Stimulated activated CD4-positive, alpha-beta T cell treated with anti-CD3 and anti-CD28 coated beads, TNF-alpha, amount 100 ng/mL, for 24 hours (primary cell): ENCODE data around the gene MRPL4.
"Not testable (repeated sequence)": the region's sequence is repeated elsewhere in the genome, so short reads cannot be mapped to it uniquely, and the experiment has no call there.

Experiments used
- DNase-seq, 3 experiments: peaks; one replicate each; pipeline ENCODE4 v3.0.0-alpha.2; 2020; ENCODE audit warnings: low read depth in 3 of 3

Gene MRPL4

GRCh38 chr19:10260141-10260584 is 8.1 kb downstream of the MRPL4 start:
- DNase-seq, result peak in 1 of 3 experiments; percentile 72

DNA sequence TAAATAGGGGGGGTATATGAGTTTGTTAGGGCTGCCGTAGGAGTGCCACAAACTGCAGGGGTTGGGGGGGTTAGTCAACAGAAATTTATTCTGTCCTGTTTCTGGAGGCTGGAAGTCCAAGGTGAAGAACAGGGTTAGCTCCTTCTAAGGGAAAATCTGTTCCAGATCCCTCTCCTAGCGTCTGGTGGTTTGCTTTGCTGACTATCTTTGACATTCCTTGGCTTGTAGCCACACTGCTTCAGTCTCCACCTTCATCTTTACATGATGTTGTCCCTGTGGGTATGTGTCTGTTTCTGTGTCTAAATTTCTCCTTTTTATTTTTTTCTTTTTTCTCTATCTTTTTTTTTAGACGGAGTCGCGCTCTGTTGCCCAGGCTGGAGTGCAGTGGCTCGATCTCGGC is 10.8 kb downstream of the MRPL4 start:
- no peak for DNase-seq

- no peak for DNase-seq
Observed at GRCh38 chr19:10266706-10267105, 14.7 kb downstream of the MRPL4 start.

DNA sequence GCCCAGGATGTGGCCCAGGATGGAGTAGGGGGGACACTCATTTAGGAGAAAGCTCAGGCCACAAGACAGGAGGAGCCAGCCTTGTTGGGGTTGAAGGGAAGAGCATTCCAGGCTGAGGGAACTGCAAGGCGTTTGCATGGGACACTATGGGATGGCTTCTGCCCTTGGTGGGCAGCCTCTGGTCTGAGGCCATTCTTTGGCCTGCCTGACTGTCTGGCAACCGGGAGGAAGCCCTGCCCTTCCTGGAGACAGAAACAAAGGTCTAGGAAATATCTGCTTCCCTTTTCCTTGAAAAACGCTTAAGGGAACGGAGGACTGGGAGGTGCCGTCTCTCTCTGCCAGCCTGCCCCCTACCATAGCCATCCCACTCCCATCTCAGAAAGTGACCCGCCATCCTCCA is 16.1 kb downstream of the MRPL4 start:
- no peak for DNase-seq

DNA sequence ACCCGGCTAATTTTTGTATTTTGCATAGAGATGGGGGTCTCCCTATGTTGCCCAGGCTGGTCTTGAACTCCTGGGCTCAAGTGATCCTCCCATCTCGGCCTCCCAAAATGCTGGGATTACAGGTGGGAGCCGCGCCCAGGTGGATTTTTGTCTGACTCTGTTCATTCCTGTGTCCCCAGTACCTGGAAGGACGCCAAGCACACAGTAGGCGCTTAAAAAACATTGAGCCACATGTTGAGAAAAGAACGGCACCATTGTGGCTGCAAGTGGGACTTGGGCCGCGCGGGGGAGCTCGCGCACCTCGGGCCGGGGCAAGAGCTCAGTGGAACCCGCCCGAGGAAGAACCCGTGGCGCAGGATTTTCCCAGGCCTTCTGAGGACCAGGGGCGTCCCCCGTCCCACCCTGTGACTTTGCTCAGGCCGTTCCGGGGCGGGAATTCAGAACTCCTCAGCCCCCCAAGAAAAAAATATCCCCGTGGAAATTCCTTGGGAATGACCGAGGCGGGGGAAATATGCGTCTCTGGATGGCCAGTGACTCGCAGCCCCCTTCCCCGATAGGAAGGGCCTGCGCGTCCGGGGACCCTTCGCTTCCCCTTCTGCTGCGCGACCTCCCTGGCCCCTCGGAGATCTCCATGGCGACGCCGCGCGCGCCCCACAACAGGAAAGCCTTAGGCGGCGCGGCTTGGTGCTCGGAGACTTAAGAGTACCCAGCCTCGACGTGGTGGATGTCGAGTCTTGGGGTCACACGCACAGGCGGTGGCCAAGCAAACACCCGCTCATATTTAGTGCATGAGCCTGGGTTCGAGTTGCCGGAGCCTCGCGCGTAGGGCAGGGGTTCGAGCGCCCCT is 17.5 kb downstream of the MRPL4 start:
- DNase-seq, result peak; percentile 76 to 90 (median 81)

- peak in 2 of 3 experiments; percentile 30 to 81 for DNase-seq
Observed at GRCh38 chr19:10270180-10270615, 18.2 kb downstream of the MRPL4 start.

DNA sequence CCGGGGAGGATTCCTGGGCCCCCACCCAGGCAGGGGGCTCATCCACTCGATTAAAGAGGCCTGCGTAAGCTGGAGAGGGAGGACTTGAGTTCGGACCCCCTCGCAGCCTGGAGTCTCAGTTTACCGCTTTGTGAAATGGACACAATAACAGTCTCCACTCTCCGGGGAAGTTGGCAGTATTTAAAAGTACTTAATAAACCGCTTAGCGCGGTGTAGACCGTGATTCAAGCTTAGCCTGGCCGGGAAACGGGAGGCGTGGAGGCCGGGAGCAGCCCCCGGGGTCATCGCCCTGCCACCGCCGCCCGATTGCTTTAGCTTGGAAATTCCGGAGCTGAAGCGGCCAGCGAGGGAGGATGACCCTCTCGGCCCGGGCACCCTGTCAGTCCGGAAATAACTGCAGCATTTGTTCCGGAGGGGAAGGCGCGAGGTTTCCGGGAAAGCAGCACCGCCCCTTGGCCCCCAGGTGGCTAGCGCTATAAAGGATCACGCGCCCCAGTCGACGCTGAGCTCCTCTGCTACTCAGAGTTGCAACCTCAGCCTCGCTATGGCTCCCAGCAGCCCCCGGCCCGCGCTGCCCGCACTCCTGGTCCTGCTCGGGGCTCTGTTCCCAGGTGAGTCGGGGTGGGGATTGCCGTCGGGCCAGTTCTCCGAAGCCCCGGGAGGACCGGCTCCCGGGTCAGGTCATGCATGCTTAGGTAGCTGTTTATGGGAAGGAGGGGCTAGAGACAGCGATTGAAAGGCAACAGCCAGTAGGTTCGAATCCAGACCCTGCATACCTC is 18.8 kb downstream of the MRPL4 start, which contains the start of gene ICAM1:
ICAM1 (plus strand) TSS at position 505 of the 779 bp plus-strand sequence; CDS start at position 545, 40 bp downstream.
- peak in 2 of 3 experiments; percentile 43 to 76 for DNase-seq

- DNase-seq, result no peak
Observed at GRCh38 chr19:10271543-10272086, 19.6 kb downstream of the MRPL4 start.

- no peak for DNase-seq
Observed at GRCh38 chr19:10274589-10274988, 22.6 kb downstream of the MRPL4 start.

- DNase-seq, result no peak
Observed at GRCh38 chr19:10277795-10278589, 26.0 kb downstream of the MRPL4 start.

DNA sequence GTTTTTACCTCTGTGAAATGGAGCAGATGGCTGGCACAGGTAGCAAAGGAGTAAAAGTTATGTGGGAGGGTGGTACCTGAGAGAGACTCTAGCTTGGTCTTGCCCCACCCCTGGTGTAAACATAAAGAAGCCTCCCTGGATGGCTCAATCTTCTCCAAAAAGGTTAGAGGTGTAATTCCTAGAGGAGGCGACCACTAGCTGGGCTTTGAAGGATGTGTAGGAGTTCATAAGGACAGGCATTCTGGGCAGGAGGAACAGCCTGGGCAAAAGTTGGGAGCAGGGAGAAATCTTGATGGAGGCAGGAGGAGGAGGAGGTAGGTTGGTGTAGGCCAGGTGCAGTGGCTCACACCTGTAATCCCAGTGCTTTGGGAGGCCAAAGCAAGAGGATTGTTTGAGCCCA is 26.9 kb downstream of the MRPL4 start:
- no peak for DNase-seq

- no peak for DNase-seq
Observed at GRCh38 chr19:10279737-10280442, 27.9 kb downstream of the MRPL4 start.

DNA sequence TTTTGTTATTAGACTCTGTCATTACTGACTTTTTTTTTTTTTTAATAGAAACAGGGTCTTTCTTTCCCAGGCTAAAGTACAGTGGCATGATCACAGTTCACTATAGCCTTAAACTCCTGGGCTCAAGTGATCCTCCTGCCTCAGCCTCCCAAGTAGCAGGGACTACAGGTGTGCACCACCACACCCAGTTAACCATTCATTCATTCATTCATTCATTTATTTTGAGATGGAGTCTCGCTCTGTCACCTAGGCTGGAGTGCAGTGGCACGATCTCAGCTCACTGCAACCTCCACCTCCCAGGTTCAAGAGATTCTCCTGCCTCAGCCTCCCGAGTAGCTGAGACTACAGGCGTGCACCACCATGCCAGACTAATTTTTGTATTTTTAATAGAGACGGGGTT is 30.0 kb downstream of the MRPL4 start:
- not testable (repeated sequence) for DNase-seq

DNA sequence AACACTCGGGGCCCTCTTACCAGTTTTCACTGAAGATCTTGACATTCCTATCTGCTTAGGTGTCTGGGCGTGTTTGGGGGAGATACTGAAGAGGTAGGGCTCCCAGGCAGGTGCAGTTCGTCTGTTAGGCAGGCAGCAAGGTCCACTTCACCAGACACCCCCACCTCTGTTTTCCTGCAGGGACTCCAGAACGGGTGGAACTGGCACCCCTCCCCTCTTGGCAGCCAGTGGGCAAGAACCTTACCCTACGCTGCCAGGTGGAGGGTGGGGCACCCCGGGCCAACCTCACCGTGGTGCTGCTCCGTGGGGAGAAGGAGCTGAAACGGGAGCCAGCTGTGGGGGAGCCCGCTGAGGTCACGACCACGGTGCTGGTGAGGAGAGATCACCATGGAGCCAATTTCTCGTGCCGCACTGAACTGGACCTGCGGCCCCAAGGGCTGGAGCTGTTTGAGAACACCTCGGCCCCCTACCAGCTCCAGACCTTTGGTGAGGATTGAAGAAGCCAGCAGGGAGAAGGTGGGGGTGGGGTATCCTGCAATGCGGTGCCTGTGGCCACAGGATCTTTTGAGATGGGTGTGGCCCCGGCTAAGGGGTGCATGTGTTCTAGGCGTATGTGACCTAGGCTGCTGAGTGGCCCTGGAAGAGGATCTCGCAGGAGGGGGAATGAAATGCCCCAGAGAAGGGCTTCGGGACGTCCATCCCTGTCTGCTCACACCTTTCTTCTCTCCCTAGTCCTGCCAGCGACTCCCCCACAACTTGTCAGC is 31.5 kb downstream of the MRPL4 start:
- DNase-seq, result no peak

DNA sequence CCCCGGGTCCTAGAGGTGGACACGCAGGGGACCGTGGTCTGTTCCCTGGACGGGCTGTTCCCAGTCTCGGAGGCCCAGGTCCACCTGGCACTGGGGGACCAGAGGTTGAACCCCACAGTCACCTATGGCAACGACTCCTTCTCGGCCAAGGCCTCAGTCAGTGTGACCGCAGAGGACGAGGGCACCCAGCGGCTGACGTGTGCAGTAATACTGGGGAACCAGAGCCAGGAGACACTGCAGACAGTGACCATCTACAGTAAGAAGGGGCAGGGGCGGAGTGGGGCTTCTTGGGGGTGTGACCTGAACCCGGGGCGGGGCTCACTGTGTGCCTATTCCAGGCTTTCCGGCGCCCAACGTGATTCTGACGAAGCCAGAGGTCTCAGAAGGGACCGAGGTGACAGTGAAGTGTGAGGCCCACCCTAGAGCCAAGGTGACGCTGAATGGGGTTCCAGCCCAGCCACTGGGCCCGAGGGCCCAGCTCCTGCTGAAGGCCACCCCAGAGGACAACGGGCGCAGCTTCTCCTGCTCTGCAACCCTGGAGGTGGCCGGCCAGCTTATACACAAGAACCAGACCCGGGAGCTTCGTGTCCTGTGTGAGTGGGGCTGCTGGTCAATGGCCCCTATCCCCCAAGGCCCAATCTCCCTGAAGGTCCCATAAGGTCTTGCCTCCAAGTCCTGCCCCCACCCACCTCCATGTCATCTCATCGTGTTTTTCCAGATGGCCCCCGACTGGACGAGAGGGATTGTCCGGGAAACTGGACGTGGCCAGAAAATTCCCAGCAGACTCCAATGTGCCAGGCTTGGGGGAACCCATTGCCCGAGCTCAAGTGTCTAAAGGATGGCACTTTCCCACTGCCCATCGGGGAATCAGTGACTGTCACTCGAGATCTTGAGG is 32.3 kb downstream of the MRPL4 start:
- no peak for DNase-seq

GRCh38 chr19:10284960-10285278 is 32.9 kb downstream of the MRPL4 start:
- DNase-seq, result no peak

- DNase-seq, result no peak
Observed at GRCh38 chr19:10285393-10285792, 33.4 kb downstream of the MRPL4 start.

GRCh38 chr19:10286803-10287737 is 35.1 kb downstream of the MRPL4 start, which contains the start of gene ICAM4:
TSS of gene ICAM4 (plus strand) at chr19:10286955. CDS start at chr19:10287013, 58 bp downstream.
- no peak for DNase-seq
